SKM-1 treated with dmso at 0.1 percent for 144 hours (cell line): ENCODE results near the gene ITCH.
"Not testable (repeated sequence)": the region's sequence is repeated elsewhere in the genome, so short reads cannot be mapped to it uniquely, and the experiment has no call there.

Experiments
- DNase-seq: peaks from one replicate; lab custom pipeline; 2025; ENCODE audit not compliant: unreplicated experiment; lab: John Stamatoyannopoulos, UW

Gene ITCH

DNA sequence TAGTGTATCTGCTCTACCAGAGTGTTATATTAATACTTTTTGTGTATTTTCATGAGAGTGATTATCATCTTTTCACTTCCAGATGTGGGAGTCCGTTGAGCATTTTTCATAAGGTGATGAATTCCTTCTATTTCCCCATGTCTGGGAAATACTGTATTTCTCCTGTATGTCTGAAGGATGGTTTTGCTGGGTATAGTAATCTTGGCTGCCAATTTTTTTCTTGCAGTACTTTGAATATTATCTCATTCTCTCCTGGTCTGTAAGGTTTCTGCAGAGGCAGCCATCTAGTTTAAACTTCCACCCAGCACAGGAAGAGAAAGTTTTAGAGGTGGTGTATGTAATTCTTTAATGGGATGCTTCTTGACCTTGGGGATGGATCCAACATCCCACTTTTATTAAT lies 137.8 kb downstream of the ITCH start:
- DNase-seq: no peak

DNA sequence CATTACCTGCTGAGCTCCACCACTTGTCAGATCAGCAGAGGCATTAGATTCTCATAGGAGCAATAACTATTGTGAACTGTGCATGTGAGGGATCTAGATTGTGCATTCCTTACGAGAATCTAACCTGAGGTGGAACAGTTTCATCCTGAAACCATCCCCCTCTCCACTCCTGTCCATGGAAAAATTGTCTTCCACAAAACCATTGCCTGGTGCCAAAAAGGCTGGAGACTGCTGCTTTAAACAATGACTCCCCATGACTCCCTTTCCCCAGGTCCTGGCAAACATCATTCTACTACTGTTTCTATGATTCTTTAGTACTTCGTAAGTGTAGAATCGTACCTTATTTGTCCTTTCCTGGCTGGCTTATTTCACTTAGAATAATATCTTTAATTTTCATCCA lies 143.4 kb downstream of the ITCH start:
- no peak for DNase-seq

DNA sequence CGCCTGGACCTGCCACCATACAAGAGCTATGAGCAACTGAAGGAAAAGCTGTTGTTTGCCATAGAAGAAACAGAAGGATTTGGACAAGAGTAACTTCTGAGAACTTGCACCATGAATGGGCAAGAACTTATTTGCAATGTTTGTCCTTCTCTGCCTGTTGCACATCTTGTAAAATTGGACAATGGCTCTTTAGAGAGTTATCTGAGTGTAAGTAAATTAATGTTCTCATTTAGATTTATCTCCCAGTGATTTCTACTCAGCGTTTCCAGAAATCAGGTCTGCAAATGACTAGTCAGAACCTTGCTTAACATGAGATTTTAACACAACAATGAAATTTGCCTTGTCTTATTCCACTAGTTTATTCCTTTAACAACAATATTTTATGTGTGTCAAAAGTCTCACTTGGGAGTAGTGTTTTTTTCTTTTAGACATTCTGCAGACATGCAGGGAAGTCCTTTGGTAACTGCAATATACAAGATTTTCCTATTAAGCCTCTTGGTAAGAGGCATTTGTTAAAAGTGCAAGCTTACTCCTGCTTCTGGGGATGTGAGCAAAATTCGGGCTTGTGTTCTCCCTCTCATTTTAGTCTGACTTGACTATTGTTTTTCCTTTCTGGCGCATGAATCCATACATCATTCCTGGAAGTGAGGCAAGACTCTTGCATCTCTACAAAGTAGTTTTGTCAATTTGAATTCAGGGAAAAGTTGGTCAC lies 144.8 kb downstream of the ITCH start:
- DNase-seq: no peak

DNA sequence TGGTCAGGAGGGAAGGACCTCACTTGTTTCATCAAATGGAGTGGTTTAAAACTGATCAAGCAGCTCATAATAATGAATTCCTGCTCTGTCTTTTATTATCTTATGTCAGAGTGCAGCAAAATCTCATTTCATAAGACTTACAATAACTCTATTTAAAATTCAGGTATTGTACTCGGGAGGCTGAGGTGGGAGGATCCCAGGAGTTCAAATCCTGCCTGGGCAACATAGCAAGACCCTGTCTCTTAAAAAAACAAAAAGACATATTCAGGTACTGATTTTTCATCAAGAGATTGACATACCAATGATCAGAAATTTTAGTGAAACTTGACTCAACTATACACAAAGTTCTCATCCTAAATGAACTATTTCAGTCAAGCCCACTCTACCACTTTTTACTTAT lies 147.5 kb downstream of the ITCH start:
- no peak for DNase-seq

DNA sequence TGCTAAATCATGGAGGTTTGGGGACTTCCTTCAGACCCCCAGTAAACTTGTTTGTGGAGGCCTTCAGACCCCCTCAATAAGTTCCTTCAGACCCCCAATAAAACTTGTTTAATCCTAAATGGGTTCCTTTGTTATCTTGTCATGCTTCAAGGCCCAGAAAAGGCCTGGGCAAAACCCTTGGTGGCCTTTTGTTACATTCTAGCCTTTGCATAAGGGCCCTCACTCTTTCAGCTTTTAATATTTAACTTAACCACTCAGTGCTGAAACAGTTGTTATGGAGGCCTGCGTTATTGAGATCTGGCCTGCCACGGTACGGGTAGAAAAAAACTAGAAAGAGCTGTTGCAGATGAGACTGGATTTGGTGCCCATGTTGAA lies 148.8 kb downstream of the ITCH start:
- DNase-seq: no peak

DNA sequence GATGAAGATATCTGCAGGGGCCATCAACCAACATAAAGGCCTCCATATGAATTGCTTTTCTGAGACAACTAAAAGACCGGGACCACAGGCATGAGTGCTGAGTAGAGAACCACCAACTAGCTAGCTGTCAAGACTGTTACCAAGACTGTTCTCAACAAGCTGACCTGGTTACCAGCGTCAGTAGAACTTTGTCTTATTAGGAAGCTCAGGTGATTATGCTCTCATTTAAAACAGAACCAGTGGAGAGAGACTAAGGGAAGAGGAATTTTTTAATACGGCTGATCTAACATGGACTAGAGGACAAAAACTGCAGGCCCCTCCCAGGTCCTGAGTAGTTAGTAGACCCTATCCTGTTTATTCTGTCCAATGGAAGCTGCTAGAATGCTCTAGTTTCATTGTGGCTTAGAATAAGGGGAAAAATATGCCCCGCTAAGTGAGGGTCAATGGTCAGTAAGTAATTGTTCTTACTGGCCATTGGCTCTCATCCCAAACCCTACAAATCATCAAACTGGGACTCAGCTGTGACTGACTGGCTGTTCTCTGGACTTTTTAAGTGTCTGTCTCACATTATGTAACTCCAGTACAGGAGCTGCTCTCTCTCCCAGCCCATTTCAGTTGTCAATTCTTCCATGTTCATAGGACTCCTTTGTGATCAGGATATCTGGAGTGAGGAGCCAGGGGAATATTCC lies 149.3 kb downstream of the ITCH start:
- no peak for DNase-seq

DNA sequence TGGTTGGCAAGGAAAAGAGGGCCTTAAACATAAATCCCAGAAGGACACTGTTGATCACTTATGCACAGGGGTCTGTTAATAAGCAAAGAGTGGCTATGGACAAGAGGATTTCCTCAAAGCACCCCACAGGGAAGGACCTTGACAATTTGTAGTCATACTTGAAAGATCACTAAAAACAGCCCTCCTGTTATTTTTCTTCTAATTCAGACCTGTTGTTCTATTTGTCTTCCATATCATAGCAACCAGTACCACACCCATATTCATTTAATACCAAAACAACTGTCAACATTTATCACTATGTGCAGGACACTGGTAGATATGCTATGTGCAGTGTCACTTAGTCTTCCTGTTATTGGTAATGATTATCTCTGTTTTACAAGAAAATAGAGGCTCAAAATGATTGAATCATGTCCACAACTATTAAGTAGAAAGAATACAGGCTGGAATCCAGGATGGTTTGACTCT lies 149.9 kb downstream of the ITCH start:
- no peak for DNase-seq

DNA sequence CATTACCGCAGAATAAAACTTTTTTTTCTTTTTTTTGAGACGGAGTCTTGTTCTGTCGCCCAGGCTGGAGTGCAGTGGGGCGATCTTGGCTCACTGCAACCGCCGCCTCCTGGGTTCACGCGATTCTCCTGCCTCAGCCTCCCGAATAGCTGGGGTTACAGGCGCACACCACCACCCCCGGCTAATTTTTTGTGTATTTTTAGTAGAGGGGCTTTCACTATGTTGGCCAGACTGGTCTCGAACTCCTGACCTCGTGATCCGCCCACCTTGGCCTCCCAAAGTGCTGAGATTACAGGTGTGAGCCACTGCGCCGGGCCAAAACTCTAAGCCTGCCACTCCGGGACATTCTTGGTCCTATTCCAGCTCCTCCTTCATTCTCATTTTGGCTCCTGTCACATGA lies 151.0 kb downstream of the ITCH start:
- not testable (repeated sequence) for DNase-seq

DNA sequence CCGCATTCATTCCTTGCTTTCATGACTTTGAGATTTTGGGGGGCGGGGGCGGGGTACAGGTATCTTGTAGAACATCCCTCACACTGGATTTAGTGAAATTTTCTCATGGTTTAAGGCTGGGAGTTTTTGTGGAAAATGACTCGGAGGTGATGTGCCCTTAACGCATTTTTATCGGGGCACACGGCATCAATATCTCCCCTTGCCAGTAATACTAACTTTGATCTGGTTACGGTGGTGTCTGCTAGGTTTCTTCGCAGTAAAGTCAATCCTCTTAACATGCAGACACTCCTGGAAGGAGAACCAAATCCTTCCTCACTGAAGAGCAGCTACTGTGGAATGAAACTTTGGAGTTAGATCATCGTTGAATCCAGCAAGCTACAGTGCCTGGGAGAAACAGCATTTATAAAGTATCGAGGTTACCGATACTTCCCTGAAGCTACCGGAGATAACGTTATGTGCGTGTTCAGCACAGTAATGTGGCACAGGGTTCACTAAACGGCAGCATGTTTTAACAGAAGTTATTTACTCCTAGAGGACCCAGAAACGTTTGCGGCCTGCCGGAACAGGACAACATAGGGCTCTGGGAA lies 151.9 kb downstream of the ITCH start:
- no peak for DNase-seq

DNA sequence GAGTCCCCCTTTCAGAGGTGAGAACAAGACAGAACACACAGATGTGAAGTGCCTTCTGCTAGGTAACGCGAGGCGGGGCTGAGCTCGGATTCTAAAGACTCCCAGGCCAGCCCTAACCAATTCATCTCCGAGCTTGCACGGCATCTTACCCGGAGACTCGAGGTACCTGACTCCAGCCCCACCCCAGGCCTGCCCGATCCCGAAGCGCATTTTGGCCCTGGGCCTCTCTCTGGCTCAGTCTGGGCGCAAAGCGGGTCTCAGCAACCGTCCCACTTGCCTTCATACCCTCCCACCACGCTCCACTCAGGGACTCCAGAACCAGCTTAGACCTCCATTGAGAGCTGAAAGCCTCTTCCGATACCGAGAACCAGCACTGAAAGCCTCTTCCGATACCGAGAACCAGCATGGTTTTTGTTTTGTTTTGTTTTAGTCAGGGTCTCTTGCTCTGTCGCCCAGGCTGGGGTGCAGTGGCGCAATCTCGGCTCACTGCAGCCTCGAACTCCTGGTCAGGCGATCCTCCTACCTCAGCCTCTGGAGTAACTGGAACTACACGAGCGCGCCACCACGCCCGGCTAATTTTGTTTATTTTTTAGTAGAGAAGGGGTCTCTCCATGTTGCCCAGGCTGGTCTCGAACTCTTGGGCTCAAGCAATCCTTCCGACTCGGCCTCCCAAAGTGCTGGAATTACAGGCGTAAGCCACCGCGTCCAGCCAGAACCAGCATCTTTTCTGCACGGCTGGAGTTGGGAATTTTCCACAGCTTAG lies 152.6 kb downstream of the ITCH start:
- DNase-seq: peak; percentile 9

DNA sequence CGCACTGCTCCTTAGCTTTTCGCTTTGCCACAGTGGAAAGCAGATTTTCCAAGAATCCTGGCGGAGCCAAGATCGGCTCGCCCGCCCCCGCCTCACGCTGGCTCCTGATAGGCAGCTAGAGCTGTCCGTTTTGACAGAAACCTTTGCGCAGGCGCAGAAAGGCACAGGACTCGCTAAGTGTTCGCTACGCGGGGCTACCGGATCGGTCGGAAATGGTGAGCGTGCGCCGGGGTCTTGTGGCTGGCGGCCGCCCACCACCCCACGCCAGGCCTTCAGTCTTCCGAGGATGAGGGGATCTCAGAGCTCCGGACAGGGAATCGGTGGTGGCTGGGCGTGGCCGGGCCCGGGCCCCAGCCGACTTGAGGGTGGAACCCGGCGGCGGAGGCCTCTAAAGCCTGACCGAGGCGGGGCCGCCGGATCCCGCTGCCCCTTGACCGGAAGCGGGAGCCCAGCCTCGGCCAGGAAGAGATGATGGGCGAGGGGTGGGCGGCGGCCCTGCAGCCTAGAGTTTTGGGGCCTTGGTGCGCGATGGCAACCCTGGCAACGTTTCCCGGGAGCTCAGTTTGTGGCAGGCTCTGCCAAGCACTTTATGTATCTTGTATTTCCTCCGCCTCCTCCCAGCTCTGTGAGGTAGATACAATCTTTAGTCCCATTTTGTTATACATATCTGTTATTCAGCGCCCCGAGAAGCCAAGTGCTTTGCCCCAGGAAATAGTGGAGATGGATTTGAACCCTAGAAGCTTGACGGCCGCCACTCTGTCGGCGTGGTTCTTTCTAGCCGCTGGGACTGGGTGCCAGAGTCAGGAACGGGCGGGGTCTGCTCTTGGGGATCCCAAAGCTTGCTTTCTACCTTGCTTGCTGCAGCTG lies 153.4 kb downstream of the ITCH start, which contains the start of gene DYNLRB1:
Gene DYNLRB1 (plus strand): TSS at position 176 of the 867 bp plus-strand sequence. CDS start 37 bp downstream, at position 213.
- DNase-seq: peak; percentile 77

DNA sequence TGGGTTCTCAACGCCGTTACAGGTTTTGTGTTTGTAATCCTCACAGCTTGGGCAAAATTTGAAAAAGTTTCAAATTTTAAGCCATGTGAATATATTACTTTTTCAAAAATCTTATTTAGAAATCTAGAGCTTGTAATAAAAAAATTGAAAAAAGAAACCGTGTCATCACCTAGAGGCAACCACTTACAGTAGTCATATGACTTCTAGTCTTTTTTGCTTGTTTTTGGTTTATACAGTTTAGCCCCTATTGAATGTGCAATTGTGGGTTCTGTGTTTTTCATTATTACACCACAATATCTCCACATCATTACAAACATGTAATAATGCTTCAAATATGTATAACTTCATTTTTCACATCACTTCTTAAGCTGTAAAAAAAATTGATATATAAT lies 154.0 kb downstream of the ITCH start:
- no peak for DNase-seq

DNA sequence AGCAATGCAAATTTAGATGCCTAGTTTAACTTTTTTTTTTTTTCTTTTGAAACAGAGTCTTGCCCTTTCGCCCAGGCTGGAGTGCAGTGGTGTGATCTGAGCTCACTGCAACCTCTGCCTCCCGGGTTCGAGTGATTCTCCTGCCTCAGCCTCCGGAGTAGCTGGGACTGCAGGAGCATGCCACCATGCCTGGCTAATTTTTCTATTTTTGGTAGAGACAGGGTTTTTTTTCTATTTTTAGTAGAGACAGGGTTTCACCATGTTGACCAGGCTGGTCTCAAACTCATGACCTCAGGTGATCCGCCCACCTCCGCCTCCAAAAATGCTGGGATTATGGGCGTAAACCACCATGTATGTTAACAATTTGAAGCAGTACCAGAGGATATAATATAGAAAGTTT lies 155.8 kb downstream of the ITCH start:
- DNase-seq: not testable (repeated sequence)

DNA sequence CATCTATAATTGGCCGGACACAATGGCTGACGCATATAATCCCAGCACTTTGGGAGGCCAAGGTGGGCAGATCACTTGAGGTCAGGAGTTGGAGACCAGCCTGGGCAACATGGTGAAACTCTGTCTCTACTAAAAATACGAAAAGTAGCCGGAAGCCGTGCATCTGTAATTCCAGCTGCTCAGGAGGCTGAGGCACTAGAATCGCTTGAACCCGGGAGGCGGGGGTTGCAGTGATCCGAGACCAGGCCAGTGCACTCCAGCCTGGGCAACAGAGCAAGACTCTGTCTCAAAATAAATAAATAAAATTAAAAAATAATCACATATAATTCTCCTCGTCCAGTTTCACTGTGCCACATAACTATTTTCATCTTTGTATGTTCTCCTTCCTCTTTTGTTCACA lies 156.8 kb downstream of the ITCH start:
- DNase-seq: not testable (repeated sequence)

DNA sequence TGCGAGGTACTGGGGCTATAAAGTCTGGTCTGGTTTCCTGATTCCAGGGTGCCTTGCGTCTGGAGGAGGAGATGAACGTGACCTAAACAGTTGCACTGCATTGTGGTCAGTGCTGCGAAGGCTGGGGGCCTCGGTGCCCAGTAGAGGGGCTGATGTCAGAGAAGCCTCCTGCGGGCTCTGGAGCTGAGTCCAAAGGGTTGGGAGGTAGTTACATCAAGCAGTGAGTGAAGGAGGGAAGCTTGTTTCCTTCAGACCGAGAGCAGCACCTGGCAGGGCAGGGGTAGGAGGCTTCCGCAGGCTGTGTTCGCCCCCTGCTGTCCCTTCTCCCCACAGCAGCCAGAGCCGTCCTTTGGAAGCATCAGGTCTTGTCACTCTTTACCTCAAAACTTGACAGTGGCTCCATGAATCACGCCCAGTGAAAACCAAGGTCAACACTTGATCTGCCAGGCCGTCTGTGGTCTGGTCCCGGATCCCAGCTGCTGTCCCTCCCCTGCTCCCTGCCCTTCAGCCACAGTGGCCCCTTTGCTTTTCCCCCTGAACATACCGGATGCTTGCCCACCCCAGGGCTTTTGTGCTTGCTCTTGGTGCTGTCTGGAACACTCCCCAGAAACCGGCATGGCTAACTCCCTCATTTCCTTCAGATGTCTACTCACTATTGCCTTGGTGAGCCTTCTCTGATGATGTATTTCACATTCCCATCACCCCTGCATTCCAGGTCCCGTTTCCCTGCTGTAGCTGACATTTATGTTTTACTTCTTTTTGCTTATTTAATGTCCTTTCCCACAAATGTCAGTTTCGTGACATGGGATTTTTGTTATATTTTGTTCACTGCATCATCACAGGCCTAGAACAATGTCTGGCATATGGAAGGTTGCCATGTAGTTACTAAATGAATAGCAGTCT lies 160.1 kb downstream of the ITCH start:
- peak; percentile 29 for DNase-seq

DNA sequence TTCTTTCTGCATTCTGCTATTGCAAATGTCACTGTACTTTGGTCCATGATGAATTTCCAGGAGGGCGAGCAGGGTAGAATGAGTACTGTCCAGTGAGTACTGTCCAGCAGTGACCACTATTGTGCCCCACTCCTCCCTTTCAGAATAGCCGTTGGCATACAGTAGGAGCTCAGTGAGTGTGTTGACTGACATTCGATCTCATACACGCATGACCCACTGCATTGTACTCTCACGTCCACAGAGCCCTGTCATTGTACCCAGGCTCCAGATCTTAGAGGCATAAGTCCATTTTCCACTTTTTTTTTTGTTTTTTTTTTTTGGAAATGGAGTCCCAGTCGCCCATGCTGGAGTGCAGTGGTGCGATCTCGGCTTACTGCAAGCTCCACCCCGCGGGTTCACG lies 161.4 kb downstream of the ITCH start:
- DNase-seq: no peak

DNA sequence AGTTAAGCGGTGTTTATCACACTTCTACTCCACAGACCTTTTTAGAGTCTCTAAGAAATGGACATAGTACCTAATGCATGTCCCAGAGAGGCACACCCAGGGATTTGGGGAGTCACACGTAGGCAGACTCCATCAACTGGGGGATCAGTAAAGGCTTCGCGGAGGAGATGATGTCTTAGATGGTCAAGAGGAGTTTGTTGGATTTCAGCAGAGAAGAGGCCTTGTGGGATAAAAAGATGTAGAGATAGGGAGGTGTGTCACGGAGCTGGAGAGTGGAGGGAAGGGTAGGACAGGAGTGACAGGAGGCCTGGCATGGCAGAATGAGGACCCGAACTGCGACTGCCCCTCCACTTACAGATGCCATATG lies 162.3 kb downstream of the ITCH start:
- no peak for DNase-seq

DNA sequence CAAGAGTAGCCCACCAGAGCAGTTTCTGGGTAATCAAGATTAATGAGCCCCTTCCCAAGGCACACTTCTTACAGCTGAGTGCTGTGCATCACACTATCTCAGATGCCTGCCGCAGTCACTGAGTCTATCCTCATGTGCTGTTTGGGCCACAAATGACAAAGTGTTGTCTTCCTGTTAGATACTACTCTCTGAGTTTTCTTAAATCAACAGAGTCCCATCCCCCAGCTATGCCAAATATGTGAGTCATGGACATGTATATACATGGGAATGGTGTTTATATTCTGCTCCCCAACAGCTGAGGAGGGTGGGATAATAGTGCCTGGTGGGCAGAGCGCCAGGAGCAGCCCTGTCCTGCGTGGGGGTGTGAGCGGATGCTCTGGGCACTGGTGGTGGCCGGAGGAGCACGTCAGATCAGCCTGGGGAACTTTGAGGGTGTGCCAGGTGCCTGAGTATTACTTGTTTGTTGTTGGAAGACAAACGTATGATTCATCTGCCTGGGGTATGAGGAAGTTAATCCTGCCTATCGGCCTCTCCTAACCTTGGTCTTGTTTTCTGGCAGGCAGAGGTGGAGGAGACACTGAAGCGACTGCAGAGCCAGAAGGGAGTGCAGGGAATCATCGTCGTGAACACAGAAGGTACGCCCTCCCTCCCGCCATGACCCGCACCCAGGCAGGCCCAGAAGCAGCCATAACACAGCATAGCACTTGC lies 162.8 kb downstream of the ITCH start:
- DNase-seq: no peak

DNA sequence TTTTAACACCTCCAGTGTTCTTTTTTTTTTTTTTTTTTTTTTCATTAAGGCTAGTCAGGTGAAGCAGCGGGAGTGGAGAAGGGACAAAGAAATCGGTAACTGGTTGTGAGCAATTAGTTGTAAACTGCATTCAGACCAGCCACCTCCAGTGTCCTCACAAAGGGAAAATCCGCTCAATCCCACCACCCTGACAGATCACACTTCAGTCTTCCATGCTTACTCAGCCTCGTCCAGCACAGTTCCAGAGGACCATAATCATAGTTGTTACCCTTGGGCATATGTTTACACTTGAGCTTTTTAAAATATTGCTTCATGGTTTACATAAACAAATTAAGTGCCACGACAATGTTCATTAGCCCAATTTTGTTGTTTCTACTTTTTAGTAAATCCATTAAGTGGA lies 163.4 kb downstream of the ITCH start:
- DNase-seq: no peak
